ENCODE measurements around the gene SPP2. TPM values are rescaled to one million over a fixed set of nuclear protein-coding genes. Genes with fewer than 3 reads are reported as not detected.

Gene SPP2
- total RNA-seq, 4 donors from 2014 or later = not detected

GRCh38 chr2:234048049-234048448, 2.5 kb upstream of the SPP2 start:
- no peaks in the 10 kb centered on the region for H3K4me1 ChIP-seq
- no peaks in the 10 kb centered on the region for H3K27me3 ChIP-seq
- H3K9me3 ChIP-seq = no peaks in the 10 kb centered on the region
- 82 to 91% methylated on average over 4 of the region's 4 CpGs for WGBS, 2 donors (ENCODE audit: low coverage in 1 of 2)
- intact Hi-C loops (cut with DNase I; ENCODE audit: low total_unique reads) (no loop called here), in situ Hi-C loops (cut with MboI; ENCODE audit: low pct_ligation_motif_present in 1 of 4, low pct_unique_long_range_greater_than_20kb in 1 of 4, low sequenced_read_pairs in 3 of 4) (no loop called here)
- no peak overlapping the region for H3K4me3 ChIP-seq
- no peaks in the 10 kb centered on the region for H3K36me3 ChIP-seq
- no peak overlapping the region for H3K27ac ChIP-seq
- TF ChIP-seq, protein P1, sequence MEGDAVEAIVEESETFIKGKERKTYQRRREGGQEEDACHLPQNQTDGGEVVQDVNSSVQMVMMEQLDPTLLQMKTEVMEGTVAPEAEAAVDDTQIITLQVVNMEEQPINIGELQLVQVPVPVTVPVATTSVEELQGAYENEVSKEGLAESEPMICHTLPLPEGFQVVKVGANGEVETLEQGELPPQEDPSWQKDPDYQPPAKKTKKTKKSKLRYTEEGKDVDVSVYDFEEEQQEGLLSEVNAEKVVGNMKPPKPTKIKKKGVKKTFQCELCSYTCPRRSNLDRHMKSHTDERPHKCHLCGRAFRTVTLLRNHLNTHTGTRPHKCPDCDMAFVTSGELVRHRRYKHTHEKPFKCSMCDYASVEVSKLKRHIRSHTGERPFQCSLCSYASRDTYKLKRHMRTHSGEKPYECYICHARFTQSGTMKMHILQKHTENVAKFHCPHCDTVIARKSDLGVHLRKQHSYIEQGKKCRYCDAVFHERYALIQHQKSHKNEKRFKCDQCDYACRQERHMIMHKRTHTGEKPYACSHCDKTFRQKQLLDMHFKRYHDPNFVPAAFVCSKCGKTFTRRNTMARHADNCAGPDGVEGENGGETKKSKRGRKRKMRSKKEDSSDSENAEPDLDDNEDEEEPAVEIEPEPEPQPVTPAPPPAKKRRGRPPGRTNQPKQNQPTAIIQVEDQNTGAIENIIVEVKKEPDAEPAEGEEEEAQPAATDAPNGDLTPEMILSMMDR (IDR thresholded peaks at IDR 0.05) = no peak
- no peak for DNase-seq

DNA sequence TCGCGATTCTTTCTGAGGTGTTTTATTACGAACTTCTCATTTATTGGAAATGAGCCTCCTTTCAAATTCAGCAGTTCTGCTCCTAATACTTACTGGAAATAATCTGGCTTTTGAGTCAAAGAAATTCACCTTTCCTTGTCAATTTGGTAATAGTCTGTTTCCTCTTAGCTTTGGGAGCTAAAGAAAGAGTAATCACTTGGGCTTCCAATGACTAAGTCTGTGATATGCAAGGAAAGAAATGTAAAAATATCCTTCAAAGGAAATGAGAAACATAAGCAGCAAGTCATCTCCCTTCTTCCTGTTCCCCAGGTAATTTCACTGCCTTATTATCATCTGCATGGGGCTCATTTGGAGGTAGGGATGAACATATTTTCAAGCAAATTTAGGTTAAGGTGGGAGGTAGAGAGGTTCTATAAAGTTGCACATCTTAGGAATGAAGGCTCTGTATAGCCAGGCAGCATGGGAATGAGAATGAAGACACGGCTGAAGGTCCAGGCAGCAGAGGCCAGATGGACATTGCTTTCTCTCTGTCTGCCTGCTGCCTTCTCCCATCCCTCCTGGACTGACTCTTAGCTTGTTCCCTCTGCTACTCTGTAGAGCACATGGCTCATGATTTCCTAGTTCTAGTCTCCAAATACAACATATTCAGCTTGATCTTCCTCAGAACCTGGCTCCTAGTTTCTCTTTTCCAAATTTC, 1.0 kb downstream of the SPP2 start:
- in situ Hi-C loops (cut with MboI; ENCODE audit: low pct_ligation_motif_present in 1 of 4, low pct_unique_long_range_greater_than_20kb in 1 of 4, low sequenced_read_pairs in 3 of 4) = no loop called here
- DNase-seq = no peak
- H3K36me3 ChIP-seq = no peaks in the 10 kb centered on the region
- WGBS, 2 donors (ENCODE audit: low coverage in 1 of 2) = 89 to 91% methylated on average over 4 of the region's 4 CpGs
- H3K9me3 ChIP-seq = no peaks in the 10 kb centered on the region
- H3K4me3 ChIP-seq = no peak overlapping the region
- H3K27me3 ChIP-seq = no peaks in the 10 kb centered on the region
- intact Hi-C loops (cut with DNase I; ENCODE audit: low total_unique reads) = no loop called here
- no peak overlapping the region for H3K27ac ChIP-seq
- H3K4me1 ChIP-seq = no peaks in the 10 kb centered on the region
- TF ChIP-seq, protein P1 (IDR thresholded peaks at IDR 0.05) = no peak
- TF ChIP-seq EP300 (IDR thresholded peaks at IDR 0.05; ENCODE audit: low read depth) (no peak), POLR2AphosphoS5 (IDR thresholded peaks at IDR 0.05) (no peak), POLR2A (IDR thresholded peaks at IDR 0.05) (no peak)

DNA sequence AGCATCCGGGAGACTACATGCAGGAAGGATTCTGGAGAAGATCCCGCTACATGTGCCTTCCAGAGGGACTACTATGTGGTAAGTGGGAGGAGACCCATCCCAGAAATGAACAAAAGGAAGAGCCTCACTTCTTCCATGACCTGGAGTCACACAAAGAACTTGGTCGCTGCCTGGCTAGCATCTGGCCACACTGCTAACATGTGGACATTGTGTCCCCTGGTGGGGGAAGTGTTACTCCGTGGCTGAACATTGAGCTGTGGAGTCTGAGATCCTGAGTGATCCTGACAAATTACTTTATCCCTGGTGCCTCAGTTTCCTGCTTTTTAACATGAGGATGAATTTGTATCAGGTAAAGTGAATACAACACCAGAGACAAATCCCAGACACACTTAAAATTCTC, 8.4 kb downstream of the SPP2 start:
- no peak for TF ChIP-seq EP300 (IDR thresholded peaks at IDR 0.05; ENCODE audit: low read depth)
- TF ChIP-seq, protein P1 (IDR thresholded peaks at IDR 0.05) = no peak
- TF ChIP-seq POLR2AphosphoS5 (IDR thresholded peaks at IDR 0.05) = no peak
- TF ChIP-seq POLR2A (IDR thresholded peaks at IDR 0.05) = no peak
- H3K27me3 ChIP-seq = peaks cover 3% of the 10 kb centered on the region
- no peak overlapping the region for H3K27ac ChIP-seq
- no peaks in the 10 kb centered on the region for H3K4me1 ChIP-seq
- in situ Hi-C loops (cut with MboI; ENCODE audit: low pct_ligation_motif_present in 1 of 4, low pct_unique_long_range_greater_than_20kb in 1 of 4, low sequenced_read_pairs in 3 of 4) = no loop called here
- 82% methylated on average over 4 of the region's 4 CpGs; no CpG with 5 or more reads in 1 of the 2 donors for WGBS, 2 donors (ENCODE audit: low coverage in 1 of 2)
- H3K36me3 ChIP-seq = no peaks in the 10 kb centered on the region
- no peak overlapping the region for H3K4me3 ChIP-seq
- intact Hi-C loops (cut with DNase I; ENCODE audit: low total_unique reads) = no loop called here
- H3K9me3 ChIP-seq = no peaks in the 10 kb centered on the region
- DNase-seq = no peak

DNA sequence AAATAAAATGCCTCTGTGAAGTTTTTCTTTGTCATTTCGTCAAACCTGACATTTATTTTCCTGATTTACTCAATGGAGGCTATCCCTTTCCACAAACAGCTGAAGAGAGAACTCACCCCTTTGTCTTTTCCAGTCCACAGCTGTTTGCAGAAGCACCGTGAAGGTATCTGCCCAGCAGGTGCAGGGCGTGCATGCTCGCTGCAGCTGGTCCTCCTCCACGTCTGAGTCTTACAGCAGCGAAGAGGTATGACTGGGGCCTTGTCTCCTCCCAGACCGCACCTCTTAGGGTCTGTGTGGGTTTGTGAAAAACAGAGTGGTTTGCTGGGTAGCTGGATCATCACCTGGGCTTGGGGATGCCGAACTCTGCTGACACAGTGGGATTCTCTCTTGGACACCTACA, 9.7 kb downstream of the SPP2 start:
- intact Hi-C loops (cut with DNase I; ENCODE audit: low total_unique reads) (no loop called here), in situ Hi-C loops (cut with MboI; ENCODE audit: low pct_ligation_motif_present in 1 of 4, low pct_unique_long_range_greater_than_20kb in 1 of 4, low sequenced_read_pairs in 3 of 4) (no loop called here)
- H3K36me3 ChIP-seq = no peaks in the 10 kb centered on the region
- WGBS, 2 donors (ENCODE audit: low coverage in 1 of 2) = 72 to 83% methylated on average over 1 to 8 of the region's 8 CpGs
- H3K9me3 ChIP-seq = no peaks in the 10 kb centered on the region
- no peak for DNase-seq
- no peaks in the 10 kb centered on the region for H3K4me1 ChIP-seq
- peaks cover 3% of the 10 kb centered on the region for H3K27me3 ChIP-seq
- H3K4me3 ChIP-seq = no peak overlapping the region
- H3K27ac ChIP-seq = no peak overlapping the region
- TF ChIP-seq, protein P1 (IDR thresholded peaks at IDR 0.05) = no peak
